ENCODE data around the gene PKD1. TPM values are rescaled to one million over a fixed set of nuclear protein-coding genes. Genes with fewer than 3 reads are reported as not detected.
"Not testable (repeated sequence)": the region's sequence is repeated elsewhere in the genome, so short reads cannot be mapped to it uniquely, and the experiment has no call there.

The PKD1 gene
- 32.2 TPM for polyA plus RNA-seq (2013)

DNA sequence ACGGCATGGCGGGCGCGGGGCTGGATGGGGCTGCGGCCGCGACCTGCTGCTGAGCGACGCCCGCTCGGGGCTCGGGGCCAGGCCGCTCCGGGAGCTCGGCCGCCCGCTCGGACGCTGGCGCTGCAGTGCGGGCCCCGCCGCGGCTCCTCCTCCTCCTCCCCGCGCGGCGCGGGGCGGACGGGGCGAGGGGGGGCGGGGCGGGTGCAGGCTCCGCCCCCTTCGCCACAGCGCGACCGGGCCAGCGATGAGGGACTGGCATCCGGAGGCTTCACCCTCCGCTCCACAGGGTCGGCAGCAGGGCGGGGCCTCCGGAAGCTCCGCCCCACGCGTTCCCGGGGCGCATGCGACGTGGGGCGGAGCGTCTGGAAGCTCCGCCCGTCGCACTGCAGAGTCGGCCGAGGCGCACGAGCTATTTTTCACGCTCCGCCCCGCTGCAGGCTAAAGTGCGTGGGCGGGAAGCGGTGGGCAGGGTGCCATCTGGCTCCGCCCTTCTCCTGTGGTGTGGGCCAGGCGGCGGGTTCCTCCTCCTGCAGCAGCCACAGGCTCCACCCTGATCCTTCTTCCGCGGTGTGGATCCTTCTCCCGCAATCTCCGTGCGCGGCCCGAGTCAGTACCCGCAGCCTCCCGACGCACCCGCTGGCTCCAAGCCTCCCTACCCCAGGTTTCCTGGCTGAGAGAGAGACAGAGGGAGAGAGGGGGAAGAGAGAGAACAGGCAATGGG, at the start of gene PKD1:
TSS of gene PKD1 (minus strand) at position 129 of the 721 bp plus-strand sequence. CDS start 209 bp downstream, outside the sequence.
- WGBS (ENCODE audit: insufficient coverage) = 0% methylated on average over 18 of the region's 81 CpGs
- CTCF ChIA-PET = interaction anchor here (1.1 kb wide), 1 partner anchor 131 kb away, joined by 3 read pairs; no protein-coding TSS in a partner anchor
- not testable (repeated sequence) for H3K36me3 ChIP-seq (ENCODE audit: control insufficient read depth in 4 of 4, insufficient read depth in 4 of 4, low read length in 3 of 4)

DNA sequence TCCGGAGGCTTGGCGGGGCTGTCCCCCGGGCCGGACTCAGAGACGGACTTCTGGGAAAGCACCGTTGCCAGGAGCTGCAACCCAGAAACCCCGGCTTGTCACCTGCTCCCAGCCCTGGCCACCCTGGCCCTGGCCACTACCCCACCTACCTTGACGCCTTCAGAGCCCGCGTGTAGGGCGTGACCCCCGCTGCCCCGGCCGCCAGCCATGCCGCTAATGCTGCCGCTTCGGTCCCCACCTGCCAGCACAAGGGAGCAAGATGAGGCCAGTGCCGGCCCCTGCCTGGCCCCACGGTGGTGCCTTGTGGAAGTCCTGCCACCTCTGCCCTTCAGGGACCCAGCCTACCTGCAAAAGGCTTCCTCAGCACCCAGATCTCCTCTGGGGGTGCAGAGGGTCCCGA, 49.3 kb upstream of the PKD1 start:
- ChIA-PET POLR2A (no interaction called here), CTCF (interaction anchor here (1.9 kb wide), 1 partner anchor 9 kb away, joined by 5 read pairs; no protein-coding TSS in a partner anchor)
- no peaks in the 10 kb centered on the region for H3K36me3 ChIP-seq (ENCODE audit: control insufficient read depth in 4 of 4, insufficient read depth in 4 of 4, low read length in 3 of 4)
- 89% methylated on average over 20 of the region's 20 CpGs for whole genome bisulfite sequencing (ENCODE audit: insufficient coverage)
- no peak for DNase-seq
- H3K27ac ChIP-seq (ENCODE audit: insufficient read depth in 1 of 2, low read depth in 1 of 2, low read length in 2 of 2, poor library complexity in 1 of 2, severe bottlenecking in 2 of 2) = no peak overlapping the region
- no peaks in the 10 kb centered on the region for H3K9me3 ChIP-seq (ENCODE audit: control extremely low read depth in 1 of 5, control insufficient read depth in 4 of 5, insufficient read depth in 2 of 5, low read depth in 1 of 5, low read length in 4 of 5)
- no peaks in the 10 kb centered on the region for H3K27me3 ChIP-seq (replicated peaks in 2 of 5; ENCODE audit: control insufficient read depth in 4 of 5, insufficient read depth in 5 of 5, low read length in 4 of 5)
- H3K4me1 ChIP-seq (ENCODE audit: control extremely low read depth in 1 of 4, control insufficient read depth in 4 of 4, insufficient read depth in 4 of 4, low read length in 3 of 4) = no peaks in the 10 kb centered on the region
- H3K4me3 ChIP-seq (ENCODE audit: control insufficient read depth in 1 of 7, extremely low read depth in 1 of 7, insufficient read depth in 4 of 7, low read depth in 2 of 7, low read length in 6 of 7) = no peak overlapping the region

More for the DNA sequence above, at the start of gene PKD1:
- POLR2A ChIA-PET; H3K4me1 ChIP-seq (ENCODE audit: control extremely low read depth in 1 of 4, control insufficient read depth in 4 of 4, insufficient read depth in 4 of 4, low read length in 3 of 4); H3K27me3 ChIP-seq (replicated peaks in 2 of 5; ENCODE audit: control insufficient read depth in 4 of 5, insufficient read depth in 5 of 5, low read length in 4 of 5); H3K9me3 ChIP-seq (ENCODE audit: control extremely low read depth in 1 of 5, control insufficient read depth in 4 of 5, insufficient read depth in 2 of 5, low read depth in 1 of 5, low read length in 4 of 5); H3K27ac ChIP-seq (ENCODE audit: insufficient read depth in 1 of 2, low read depth in 1 of 2, low read length in 2 of 2, poor library complexity in 1 of 2, severe bottlenecking in 2 of 2): not testable (repeated sequence)
- DNase-seq = peak; percentile 92 to 96 (median 94)
- peak within 1 kb of the TSS; percentile 14 to 73 (median 55) for H3K4me3 ChIP-seq (ENCODE audit: control insufficient read depth in 1 of 7, extremely low read depth in 1 of 7, insufficient read depth in 4 of 7, low read depth in 2 of 7, low read length in 6 of 7)

DNA sequence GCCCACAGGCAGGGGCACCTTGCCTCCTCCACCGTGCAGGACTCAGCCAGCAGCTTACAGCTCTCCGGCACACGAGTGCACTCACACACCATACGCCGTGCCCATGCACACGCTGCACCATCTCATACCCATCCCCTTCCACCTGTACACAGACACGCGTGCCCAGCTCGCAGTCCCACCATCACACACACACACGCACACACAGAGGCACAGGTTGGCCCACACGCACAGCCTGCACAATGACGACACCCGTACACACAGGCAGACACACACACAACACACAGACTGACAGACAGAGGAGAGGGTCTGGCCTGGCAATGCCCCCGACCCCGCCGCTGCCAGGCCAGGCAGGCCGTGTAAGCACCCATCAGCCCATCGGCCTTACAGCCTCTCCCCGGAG, 48.6 kb upstream of the PKD1 start:
- no peak overlapping the region for H3K27ac ChIP-seq (ENCODE audit: insufficient read depth in 1 of 2, low read depth in 1 of 2, low read length in 2 of 2, poor library complexity in 1 of 2, severe bottlenecking in 2 of 2)
- H3K4me1 ChIP-seq (ENCODE audit: control extremely low read depth in 1 of 4, control insufficient read depth in 4 of 4, insufficient read depth in 4 of 4, low read length in 3 of 4) = no peaks in the 10 kb centered on the region
- no peaks in the 10 kb centered on the region for H3K36me3 ChIP-seq (ENCODE audit: control insufficient read depth in 4 of 4, insufficient read depth in 4 of 4, low read length in 3 of 4)
- no peak for DNase-seq
- H3K4me3 ChIP-seq (ENCODE audit: control insufficient read depth in 1 of 7, extremely low read depth in 1 of 7, insufficient read depth in 4 of 7, low read depth in 2 of 7, low read length in 6 of 7) = no peak overlapping the region
- peaks cover 0 to 5% (median 0%) of the 10 kb centered on the region in 5 experiments for H3K27me3 ChIP-seq (replicated peaks in 2 of 5; ENCODE audit: control insufficient read depth in 4 of 5, insufficient read depth in 5 of 5, low read length in 4 of 5)
- 92% methylated on average over 8 of the region's 19 CpGs for WGBS (ENCODE audit: insufficient coverage)
- no peaks in the 10 kb centered on the region for H3K9me3 ChIP-seq (ENCODE audit: control extremely low read depth in 1 of 5, control insufficient read depth in 4 of 5, insufficient read depth in 2 of 5, low read depth in 1 of 5, low read length in 4 of 5)
- CTCF ChIA-PET = interaction anchor here (2.1 kb wide), 1 partner anchor 10 kb away, joined by 5 read pairs; no protein-coding TSS in a partner anchor
- POLR2A ChIA-PET = no interaction called here

DNA sequence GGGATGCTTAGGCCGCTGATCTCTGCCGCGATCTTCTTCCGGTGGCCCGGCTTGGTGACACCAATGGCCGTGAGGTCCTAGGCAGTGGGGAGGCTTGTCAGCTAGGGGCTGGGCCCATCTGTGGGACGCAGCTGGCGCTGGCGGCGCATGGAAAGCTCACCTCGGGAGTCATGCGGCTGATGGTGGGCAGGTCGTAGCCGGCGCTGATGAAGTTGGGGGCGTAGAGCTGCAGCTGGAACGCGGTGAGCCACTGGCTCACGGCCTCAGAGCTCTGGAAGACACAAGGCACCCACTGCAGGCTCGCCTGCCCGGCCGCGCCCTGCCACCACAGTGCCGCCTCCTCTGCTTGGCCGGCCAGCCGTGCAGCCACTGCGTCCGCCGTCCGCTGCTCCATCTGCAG, 48.0 kb upstream of the PKD1 start:
- WGBS (ENCODE audit: insufficient coverage) = 94% methylated on average over 23 of the region's 30 CpGs
- Histone ChIP-seq H3K27me3 (replicated peaks in 2 of 5; ENCODE audit: control insufficient read depth in 4 of 5, insufficient read depth in 5 of 5, low read length in 4 of 5) (peaks cover 0 to 7% (median 0%) of the 10 kb centered on the region in 5 experiments), H3K4me1 (ENCODE audit: control extremely low read depth in 1 of 4, control insufficient read depth in 4 of 4, insufficient read depth in 4 of 4, low read length in 3 of 4) (no peaks in the 10 kb centered on the region), H3K36me3 (ENCODE audit: control insufficient read depth in 4 of 4, insufficient read depth in 4 of 4, low read length in 3 of 4) (no peaks in the 10 kb centered on the region), H3K4me3 (ENCODE audit: control insufficient read depth in 1 of 7, extremely low read depth in 1 of 7, insufficient read depth in 4 of 7, low read depth in 2 of 7, low read length in 6 of 7) (no peak overlapping the region), H3K27ac (ENCODE audit: insufficient read depth in 1 of 2, low read depth in 1 of 2, low read length in 2 of 2, poor library complexity in 1 of 2, severe bottlenecking in 2 of 2) (no peak overlapping the region), H3K9me3 (ENCODE audit: control extremely low read depth in 1 of 5, control insufficient read depth in 4 of 5, insufficient read depth in 2 of 5, low read depth in 1 of 5, low read length in 4 of 5) (no peaks in the 10 kb centered on the region)
- DNase-seq = no peak
- POLR2A ChIA-PET = interaction anchor here (1.7 kb wide), 1 partner anchor 29 kb away, joined by 4 read pairs; the partner anchor contains the start of gene TRAF7
- CTCF ChIA-PET = interaction anchor here (2.1 kb wide), 1 partner anchor 10 kb away, joined by 5 read pairs; no protein-coding TSS in a partner anchor

DNA sequence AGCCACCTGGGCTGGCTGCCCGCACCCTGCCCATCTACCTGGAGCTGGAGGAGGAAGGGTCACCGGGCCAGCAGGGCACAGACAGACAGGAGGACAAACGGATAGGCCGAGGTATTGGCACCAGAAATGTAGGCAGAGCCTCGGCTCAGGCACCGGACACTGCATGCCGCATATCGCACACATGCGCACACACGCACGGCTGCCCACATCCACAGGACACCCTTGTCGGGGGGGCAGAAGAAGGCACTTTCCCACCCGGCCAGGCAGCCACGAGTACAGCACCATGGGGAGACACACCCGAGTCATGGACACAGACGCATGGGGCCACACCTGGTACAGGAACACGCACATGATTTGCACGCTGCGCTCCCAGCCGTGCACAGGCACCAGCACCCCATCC, 46.3 kb upstream of the PKD1 start:
- DNase-seq = no peak
- no peaks in the 10 kb centered on the region for H3K9me3 ChIP-seq (ENCODE audit: control extremely low read depth in 1 of 5, control insufficient read depth in 4 of 5, insufficient read depth in 2 of 5, low read depth in 1 of 5, low read length in 4 of 5)
- no peak overlapping the region for H3K27ac ChIP-seq (ENCODE audit: insufficient read depth in 1 of 2, low read depth in 1 of 2, low read length in 2 of 2, poor library complexity in 1 of 2, severe bottlenecking in 2 of 2)
- no peak overlapping the region for H3K4me3 ChIP-seq (ENCODE audit: control insufficient read depth in 1 of 7, extremely low read depth in 1 of 7, insufficient read depth in 4 of 7, low read depth in 2 of 7, low read length in 6 of 7)
- H3K27me3 ChIP-seq (replicated peaks in 2 of 5; ENCODE audit: control insufficient read depth in 4 of 5, insufficient read depth in 5 of 5, low read length in 4 of 5) = peaks cover 0 to 13% (median 0%) of the 10 kb centered on the region in 5 experiments
- H3K36me3 ChIP-seq (ENCODE audit: control insufficient read depth in 4 of 4, insufficient read depth in 4 of 4, low read length in 3 of 4) = peaks cover 0 to 13% (median 5%) of the 10 kb centered on the region in 4 experiments
- WGBS (ENCODE audit: insufficient coverage) = 98% methylated on average over 20 of the region's 20 CpGs
- ChIA-PET POLR2A (interaction anchor here (1.7 kb wide), 1 partner anchor 27 kb away, joined by 4 read pairs; the partner anchor contains the start of gene TRAF7), CTCF (no interaction called here)
- H3K4me1 ChIP-seq (ENCODE audit: control extremely low read depth in 1 of 4, control insufficient read depth in 4 of 4, insufficient read depth in 4 of 4, low read length in 3 of 4) = no peaks in the 10 kb centered on the region

DNA sequence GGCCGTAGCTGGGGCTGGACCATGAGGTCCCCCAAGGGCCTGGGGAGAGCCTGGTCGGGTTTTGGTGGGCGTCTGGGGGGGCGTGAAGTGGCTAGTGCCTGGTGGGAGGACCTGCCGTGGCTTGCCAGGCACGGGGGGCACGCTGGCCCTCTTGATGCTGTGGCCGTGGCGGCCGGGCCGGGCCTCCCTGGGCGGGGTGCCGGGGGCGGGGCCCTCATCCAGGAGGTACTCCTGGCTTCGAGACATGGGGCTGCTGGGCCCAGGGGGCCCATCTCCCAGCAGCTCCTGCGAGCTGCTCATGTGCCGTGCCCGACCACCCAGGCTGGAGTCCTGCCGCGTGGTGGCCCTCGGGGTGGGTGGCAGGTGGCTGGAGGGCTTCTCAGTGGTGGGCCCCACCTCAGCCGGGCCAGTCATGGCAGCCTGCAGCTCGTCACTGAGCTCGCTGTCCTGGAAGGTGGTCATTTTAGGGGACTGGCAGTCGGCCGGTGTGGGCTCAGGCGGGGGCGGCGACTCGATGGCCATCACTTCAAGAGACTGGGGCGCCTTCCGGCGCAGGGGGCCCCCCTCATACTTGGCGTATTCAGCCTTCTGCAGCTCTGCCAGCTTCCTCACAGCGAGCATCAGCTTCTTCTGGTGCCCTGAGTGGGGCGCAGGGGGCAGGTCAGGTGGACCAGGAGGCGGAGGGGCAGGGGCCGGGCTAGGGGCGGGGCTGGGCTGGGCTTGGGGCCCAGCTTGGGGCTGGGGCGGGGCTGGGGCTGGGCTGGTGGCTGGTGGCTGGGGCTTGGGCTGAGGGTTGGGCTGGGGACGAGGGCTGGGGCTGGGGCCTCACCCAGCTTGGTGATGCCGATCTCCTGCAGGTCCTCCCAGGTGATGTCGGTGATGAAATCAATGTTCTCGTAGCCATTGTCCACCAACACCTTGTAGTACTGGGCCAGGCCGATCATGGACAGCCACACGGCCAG, 45.5 kb upstream of the PKD1 start:
- H3K27ac ChIP-seq (ENCODE audit: insufficient read depth in 1 of 2, low read depth in 1 of 2, low read length in 2 of 2, poor library complexity in 1 of 2, severe bottlenecking in 2 of 2) = no peak overlapping the region
- H3K4me1 ChIP-seq (ENCODE audit: control extremely low read depth in 1 of 4, control insufficient read depth in 4 of 4, insufficient read depth in 4 of 4, low read length in 3 of 4) = no peaks in the 10 kb centered on the region
- H3K36me3 ChIP-seq (ENCODE audit: control insufficient read depth in 4 of 4, insufficient read depth in 4 of 4, low read length in 3 of 4) = peaks cover 0 to 20% (median 10%) of the 10 kb centered on the region in 4 experiments
- ChIA-PET CTCF (interaction anchor here (0.8 kb wide), 1 partner anchor 70 kb away, joined by 3 read pairs; the partner anchor contains the start of gene ECI1), POLR2A (no interaction called here)
- no peaks in the 10 kb centered on the region for H3K9me3 ChIP-seq (ENCODE audit: control extremely low read depth in 1 of 5, control insufficient read depth in 4 of 5, insufficient read depth in 2 of 5, low read depth in 1 of 5, low read length in 4 of 5)
- no peak overlapping the region for H3K4me3 ChIP-seq (ENCODE audit: control insufficient read depth in 1 of 7, extremely low read depth in 1 of 7, insufficient read depth in 4 of 7, low read depth in 2 of 7, low read length in 6 of 7)
- H3K27me3 ChIP-seq (replicated peaks in 2 of 5; ENCODE audit: control insufficient read depth in 4 of 5, insufficient read depth in 5 of 5, low read length in 4 of 5) = peaks cover 0 to 13% (median 0%) of the 10 kb centered on the region in 5 experiments
- DNase-seq = no peak
- 91% methylated on average over 31 of the region's 46 CpGs for WGBS (ENCODE audit: insufficient coverage)

Data from common myeloid progenitor, CD34-positive (primary cell).